Bronchial epithelial cell (primary cell): Measurements from ENCODE around the gene ELMO1. TPM values are rescaled to one million over a fixed set of nuclear protein-coding genes. Genes with fewer than 3 reads are reported as not detected.

ENCODE experiments used
- DNase-seq: peaks from one replicate; pipeline ENCODE4 v3.0.0-alpha.2; 2010; ENCODE audit warnings: low read depth
- FAIRE-seq: peaks from 2 replicates; lab custom pipeline; 2011; peaks lifted over from hg19 to GRCh38; lab: Jason Lieb, UNC
- H3K27me3 ChIP-seq: 2 replicates; pipeline ENCODE4 v1.5.1; 2011; ENCODE audit warnings: low read length; ENCODE audit not compliant: control insufficient read depth, insufficient read depth
- H3K36me3 ChIP-seq: 2 replicates; pipeline ENCODE4 v1.5.1; 2011; ENCODE audit warnings: low read length; ENCODE audit not compliant: control insufficient read depth, insufficient read depth
- H3K4me3 ChIP-seq: 2 replicates; pipeline ENCODE4 v1.5.1; 2011; ENCODE audit warnings: mild to moderate bottlenecking, low read depth, low read length, control low read depth
- total RNA-seq: library from RNA; depleted of rRNA; stranded (reverse); fragments of >200 nt; gene quantifications from 2 replicates; pipeline ENCODE4 v1.2.1, GENCODE V29; 2014
- TF ChIP-seq, protein P1 (sequence below): IDR thresholded peaks from 2 replicates; pipeline ENCODE4 v1.5.1; 2011; ENCODE audit warnings: mild to moderate bottlenecking, moderate library complexity, low read length, control low read depth, inconsistent platforms; ENCODE audit not compliant: insufficient read depth, severe bottlenecking

ELMO1 gene
- total RNA-seq, 1 donor from 2014 or later = under 0.01 TPM

DNA sequence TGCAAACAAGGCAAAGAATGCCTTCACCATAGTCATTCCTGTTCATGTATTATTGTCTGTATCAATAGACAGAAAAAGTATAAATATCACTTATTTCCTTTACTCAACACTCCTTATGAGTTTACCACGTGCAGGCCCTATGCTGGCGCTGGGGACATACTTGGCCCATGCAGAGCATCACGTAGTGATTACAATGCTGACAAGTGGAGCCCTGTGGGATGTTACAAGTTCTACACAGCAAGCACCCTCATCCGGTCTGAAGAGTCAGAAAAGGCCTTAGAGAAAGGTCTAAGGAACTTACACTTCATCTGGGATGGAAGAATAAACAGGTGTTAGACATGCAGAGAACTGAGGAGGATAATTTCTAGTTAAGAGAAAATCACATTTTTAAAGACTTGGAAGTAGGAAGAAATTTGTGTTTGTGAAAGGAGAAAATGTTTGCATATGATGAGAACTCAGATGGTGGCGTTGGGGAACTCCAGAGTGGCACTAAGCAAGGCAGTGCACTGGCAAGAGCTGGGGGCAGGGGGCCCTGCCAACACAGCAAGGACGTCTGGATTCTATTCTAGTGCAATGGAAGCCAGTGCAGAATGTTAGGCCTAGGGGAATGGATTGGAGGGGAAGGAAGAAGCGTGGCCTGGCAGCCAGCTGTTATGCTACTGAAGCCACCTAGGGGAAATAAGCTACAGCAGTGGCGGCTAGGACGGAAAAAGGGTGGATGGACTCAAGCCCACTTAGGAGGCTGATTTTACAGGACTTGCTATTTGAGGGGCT, 116.2 kb downstream of the ELMO1 start:
- DNase-seq (no peak), FAIRE-seq (no peak)
- TF ChIP-seq, protein P1, sequence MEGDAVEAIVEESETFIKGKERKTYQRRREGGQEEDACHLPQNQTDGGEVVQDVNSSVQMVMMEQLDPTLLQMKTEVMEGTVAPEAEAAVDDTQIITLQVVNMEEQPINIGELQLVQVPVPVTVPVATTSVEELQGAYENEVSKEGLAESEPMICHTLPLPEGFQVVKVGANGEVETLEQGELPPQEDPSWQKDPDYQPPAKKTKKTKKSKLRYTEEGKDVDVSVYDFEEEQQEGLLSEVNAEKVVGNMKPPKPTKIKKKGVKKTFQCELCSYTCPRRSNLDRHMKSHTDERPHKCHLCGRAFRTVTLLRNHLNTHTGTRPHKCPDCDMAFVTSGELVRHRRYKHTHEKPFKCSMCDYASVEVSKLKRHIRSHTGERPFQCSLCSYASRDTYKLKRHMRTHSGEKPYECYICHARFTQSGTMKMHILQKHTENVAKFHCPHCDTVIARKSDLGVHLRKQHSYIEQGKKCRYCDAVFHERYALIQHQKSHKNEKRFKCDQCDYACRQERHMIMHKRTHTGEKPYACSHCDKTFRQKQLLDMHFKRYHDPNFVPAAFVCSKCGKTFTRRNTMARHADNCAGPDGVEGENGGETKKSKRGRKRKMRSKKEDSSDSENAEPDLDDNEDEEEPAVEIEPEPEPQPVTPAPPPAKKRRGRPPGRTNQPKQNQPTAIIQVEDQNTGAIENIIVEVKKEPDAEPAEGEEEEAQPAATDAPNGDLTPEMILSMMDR = no peak
- Histone ChIP-seq H3K4me3 (no peak overlapping the region), H3K36me3 (no peaks in the 10 kb centered on the region), H3K27me3 (no peaks in the 10 kb centered on the region)

DNA sequence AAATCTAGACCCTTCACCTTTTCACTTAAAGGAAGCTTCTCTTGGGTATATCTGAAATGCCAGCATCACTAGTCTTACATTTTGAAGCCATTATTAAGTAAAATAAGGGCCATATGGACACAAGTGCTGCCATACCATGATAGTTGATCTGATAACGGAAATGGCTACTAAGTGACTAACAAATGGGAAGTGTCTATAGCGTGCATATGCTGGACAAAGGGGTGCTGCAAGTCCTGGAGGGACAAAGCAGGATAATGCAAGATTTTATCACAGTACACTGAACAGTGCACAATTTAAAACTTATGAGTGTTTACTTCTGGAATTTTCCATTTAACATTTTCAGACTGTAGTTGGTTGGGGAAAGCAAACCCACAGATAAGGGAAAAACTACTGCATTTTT, 117.9 kb downstream of the ELMO1 start:
- DNase-seq (no peak), FAIRE-seq (no peak)
- Histone ChIP-seq H3K27me3 (no peaks in the 10 kb centered on the region), H3K36me3 (no peaks in the 10 kb centered on the region), H3K4me3 (no peak overlapping the region)
- TF ChIP-seq, protein P1 = no peak

DNA sequence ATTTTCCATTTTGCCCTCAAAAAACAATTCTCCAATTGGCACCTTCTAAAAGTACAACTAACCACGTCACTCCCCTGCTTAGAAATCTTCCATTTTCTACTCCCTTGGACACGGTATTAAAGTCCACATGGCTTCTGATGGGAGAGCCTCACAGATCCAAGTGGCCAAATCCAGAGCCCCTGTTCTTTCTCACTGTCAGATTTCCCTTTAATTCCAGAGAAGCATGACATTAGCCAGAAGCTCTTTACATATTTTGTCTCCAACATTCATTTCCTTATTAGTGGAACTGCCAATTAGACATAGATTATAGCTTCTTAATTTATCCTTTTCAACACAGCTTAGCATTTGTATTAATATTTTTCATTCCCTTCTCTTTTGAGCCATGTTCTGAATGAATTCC, 118.7 kb downstream of the ELMO1 start:
- FAIRE-seq = no peak
- H3K36me3 ChIP-seq = no peaks in the 10 kb centered on the region
- TF ChIP-seq, protein P1 = no peak

DNA sequence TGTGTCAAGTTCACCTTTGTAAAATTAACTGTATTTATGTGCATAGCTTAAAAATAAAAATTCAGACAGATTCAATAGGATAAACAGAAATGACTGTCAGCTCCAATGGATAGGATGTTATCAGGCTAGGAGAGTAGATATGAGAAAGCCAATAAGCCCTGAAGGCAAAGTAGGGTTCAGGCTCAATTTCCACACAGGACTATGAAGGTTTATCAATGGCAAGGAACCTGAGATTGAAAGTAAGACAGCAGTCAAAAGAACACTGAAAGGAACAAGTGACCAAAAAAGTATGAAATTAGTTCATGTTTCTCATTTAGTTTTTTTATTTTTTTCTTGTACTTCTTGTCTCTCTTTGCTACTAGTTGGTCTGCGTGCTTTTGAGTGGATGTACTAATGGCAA, 121.4 kb downstream of the ELMO1 start:
- TF ChIP-seq, protein P1 = no peak
- H3K27me3 ChIP-seq = no peaks in the 10 kb centered on the region
- no peak for FAIRE-seq
- no peaks in the 10 kb centered on the region for H3K36me3 ChIP-seq
- H3K4me3 ChIP-seq = no peak overlapping the region
- no peak for DNase-seq

More for the DNA sequence above, 118.7 kb downstream of the ELMO1 start:
- Histone ChIP-seq H3K27me3 (no peaks in the 10 kb centered on the region), H3K4me3 (no peak overlapping the region)
- no peak for DNase-seq

DNA sequence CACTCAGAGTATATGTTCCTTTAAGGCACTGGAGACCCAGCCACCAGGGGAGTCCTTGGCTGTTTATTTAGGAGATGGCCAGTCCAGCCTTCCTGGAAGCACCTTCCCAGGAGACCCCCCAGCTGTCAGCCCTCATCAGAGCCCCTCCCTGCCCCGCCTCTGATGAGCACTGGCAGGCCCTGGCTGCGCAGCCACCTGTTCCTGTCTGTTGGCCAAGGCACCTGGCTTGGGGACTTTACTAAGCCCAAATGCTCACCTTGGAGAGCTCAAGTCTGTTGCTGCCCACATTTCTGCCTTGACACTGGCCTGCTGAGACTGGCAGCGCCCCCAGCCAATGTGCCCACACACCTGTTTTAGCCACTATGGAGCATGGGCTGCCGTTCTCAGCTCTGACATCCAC, 124.7 kb downstream of the ELMO1 start:
- no peak for DNase-seq
- TF ChIP-seq, protein P1 = no peak
- Histone ChIP-seq H3K27me3 (no peaks in the 10 kb centered on the region), H3K36me3 (no peaks in the 10 kb centered on the region), H3K4me3 (no peak overlapping the region)
- no peak for FAIRE-seq
